NCI-H1694 treated with DMSO at 0.1 percent for 48 hours (cell line): Measurements from ENCODE around the gene GRIN2C.

Source experiments
- DNase-seq: peaks from one replicate; lab custom pipeline; 2025; lab: John Stamatoyannopoulos, UW

Gene GRIN2C

DNA sequence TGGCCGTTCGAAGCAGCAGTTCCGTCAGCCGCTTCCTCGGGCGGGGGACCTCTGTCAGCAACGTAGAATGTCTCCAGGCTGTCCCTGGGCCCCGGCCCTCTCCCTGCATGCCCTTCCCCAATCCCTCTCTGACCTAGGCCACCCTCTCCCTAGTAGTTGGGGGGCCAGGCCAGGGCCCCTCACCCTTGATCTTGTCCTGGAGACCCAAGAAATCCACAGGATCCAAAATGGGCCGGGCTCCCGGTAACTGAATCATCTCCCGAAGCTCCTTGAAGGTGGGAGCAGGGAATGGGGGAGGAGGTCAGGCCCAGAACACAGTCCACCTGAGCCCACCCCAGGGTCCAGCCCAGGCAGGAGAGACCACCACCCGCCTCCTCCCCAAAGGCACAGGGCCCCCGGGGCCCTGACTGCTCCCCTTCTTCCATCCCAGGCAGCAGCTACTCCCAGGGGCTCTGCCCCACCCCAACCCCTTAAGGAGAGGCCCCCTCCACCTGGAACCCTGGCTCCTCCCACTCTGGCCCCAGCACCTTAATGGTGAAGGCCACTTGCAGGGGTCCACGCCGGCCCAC lies 4.7 kb upstream of the GRIN2C start:
- DNase-seq: no peak

- DNase-seq: no peak
Measured at GRCh38 chr17:74863420-74864296, 4.0 kb upstream of the GRIN2C start.

DNA sequence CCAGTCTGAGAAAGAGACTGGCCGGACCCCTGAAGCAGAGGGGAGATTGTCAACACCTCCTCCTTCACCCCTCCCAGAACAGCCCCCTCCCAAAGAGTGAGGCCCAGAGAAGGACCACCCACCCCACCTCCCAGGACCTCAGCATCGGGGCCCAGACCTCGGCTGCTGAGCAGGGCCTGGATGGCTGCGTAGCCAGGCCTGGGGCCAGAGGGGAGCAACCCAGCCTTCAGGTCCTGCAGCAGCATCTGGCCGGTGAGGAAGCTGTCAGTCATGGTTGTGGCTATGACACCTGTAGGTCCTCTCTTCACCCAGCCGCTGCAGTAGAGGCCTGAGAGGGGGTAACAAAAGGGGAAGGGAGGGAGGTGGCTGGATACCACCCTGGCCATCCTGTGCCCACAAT lies 3.2 kb upstream of the GRIN2C start:
- DNase-seq: no peak

- DNase-seq: peak; percentile 56
Measured at GRCh38 chr17:74862108-74862901, 2.6 kb upstream of the GRIN2C start.

- DNase-seq: no peak
Measured at GRCh38 chr17:74861662-74862107, 2.0 kb upstream of the GRIN2C start.

GRCh38 chr17:74860872-74861661 lies 1.4 kb upstream of the GRIN2C start:
- DNase-seq: no peak

GRCh38 chr17:74860229-74860871 lies 665 bp upstream of the GRIN2C start:
- no peak for DNase-seq

- DNase-seq: no peak
Measured at GRCh38 chr17:74858672-74859458, 820 bp downstream of the GRIN2C start.

GRCh38 chr17:74857191-74857590 lies 2.5 kb downstream of the GRIN2C start:
- no peak for DNase-seq

GRCh38 chr17:74856112-74856511 lies 3.6 kb downstream of the GRIN2C start:
- DNase-seq: peak; percentile 46

DNA sequence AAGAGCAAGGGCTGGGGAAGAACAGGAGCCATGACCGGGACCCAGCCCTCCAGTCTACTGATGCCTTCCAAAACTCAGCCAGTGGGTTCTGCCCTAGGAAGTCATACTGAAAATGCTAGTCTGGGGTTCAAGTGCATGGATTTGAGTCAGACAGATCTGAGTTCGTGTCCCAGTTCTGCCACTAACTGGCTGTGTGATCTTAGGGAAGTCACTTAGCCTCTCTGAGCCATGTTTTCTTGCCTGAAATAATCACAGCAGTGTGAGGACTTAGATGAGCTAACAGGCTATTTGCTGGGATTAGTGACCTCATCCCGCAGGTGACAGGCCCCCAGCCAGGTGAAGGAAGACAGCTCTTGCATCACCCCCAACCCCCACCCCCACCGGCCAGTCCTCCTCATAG lies 4.4 kb downstream of the GRIN2C start:
- DNase-seq: no peak

GRCh38 chr17:74854792-74855191 lies 4.9 kb downstream of the GRIN2C start:
- DNase-seq: no peak

- DNase-seq: no peak
Measured at GRCh38 chr17:74853669-74854068, 6.0 kb downstream of the GRIN2C start.

GRCh38 chr17:74853048-74853397 lies 6.7 kb downstream of the GRIN2C start:
- DNase-seq: no peak

DNA sequence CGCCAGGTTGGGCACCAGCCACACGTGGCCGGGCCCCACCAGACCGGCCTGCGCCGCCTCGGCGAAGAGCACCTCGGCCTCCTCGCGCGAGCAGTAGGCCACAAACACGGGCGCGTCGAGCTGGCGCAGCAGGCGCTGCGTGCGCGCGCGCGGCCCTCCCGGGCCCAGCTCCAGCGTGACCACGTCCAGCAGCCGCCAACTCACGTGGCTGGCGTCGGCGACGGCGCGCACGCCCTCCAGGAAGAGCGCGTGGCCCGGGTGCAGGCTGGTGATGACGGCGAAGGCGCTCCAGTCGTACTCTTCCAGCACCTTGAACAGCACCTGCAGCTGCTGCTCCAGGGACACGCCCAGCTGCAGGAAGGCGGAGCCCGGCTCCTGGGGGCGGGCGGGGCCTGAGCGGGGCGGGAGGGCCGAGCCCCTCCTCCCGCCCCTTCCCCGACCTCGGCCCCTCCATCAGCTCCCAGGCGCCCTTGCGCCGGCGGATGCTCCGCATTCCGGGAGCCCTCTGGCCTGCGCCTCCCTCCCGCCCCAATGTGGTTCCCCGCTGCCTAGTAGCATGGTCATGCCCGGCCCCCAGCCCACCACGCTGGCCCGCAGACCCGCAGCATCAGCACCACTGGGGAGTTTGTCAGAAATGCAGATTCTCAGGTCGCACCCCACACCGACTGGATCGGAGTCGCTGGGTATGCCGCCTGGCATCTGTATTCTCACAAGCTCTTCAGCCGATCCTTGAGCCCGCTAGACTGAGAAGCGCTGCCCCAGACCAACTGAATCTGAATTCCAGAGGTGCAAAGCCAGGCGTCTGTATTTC lies 7.2 kb downstream of the GRIN2C start:
- no peak for DNase-seq

DNA sequence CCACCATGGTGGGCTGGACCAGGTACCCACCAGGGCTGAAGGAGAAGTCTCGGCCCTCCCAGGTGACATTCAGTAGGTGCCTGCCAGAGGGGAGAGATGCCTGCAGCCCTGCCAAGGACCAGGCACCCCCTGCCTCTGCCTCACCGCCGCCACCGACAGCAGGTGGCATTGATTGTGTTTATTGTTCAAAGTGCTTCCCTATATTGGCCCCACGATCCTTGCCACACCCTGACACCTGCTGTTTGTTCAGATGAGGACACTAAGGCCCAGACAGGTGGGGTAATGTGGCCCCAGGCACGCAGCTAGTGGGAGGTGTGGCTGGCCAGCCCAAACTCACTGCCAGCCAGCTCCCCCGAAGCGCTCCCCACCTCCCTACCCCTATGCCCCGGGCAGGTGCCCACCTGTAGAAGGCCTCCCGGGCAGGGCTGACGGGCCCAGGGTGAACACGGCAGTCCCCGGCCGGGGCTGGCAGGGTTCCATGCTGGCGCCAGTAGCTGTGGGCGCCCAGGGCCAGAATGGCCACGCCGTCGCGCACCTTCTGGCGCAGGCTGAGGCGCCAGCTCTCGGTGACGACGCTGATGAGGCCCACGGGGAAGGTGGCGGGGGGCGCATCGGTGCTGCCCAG lies 8.0 kb downstream of the GRIN2C start:
- no peak for DNase-seq

GRCh38 chr17:74850914-74851313 lies 8.8 kb downstream of the GRIN2C start:
- no peak for DNase-seq

- no peak for DNase-seq
Measured at GRCh38 chr17:74850310-74850709, 9.4 kb downstream of the GRIN2C start.

DNA sequence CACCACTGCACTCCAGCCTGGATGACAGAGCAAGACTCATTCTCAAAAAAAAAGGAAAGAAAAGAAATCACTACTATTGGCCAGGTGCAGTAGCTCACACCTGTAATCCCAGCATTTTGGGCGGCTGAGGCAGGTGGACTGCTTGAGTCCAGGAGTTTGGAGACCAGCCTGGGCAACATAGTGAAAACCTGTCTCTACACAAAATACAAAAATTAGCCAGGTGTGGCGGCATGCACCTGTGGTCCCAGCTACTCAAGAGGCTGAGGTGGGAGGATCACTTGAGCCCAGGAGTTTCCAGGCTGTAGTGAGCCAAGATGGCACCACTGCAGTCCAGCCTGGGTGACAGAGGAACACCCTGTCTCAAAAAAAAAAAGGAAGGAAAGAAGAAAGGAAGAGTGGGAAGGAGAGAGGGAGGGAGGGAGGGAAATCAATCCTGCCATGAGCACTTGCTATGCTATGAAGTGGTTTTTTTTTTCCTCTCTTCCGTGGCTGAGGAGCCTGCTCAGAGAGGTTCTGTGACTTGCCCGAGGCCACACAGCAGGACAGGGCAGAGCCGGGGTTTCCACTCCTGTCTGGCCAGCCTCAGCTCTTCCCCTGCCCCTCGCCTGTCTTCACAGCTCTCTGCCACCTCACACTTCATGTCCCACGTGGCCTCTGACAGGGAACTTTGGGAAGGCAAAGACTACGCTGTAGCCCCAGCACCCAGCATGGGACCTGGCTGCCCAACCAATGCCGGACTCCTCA lies 10.9 kb downstream of the GRIN2C start:
- no peak for DNase-seq
